GM12865 (cell line): ENCODE data around the gene PRRT1B.
A peak's percentile ranks its signal among the peaks of the same experiment; 100 is the strongest.

ENCODE experiments used
- DNase-seq: peaks from one replicate; pipeline ENCODE4 v3.0.0; 2010; ENCODE audit warnings: low read depth
- H3K4me3 ChIP-seq: 2 replicates; pipeline ENCODE4 v1.5.1; 2011; ENCODE audit warnings: mild to moderate bottlenecking, low read depth, low read length, control low read depth
- CTCF ChIP-seq: IDR thresholded peaks from 2 replicates; pipeline ENCODE4 v1.5.1; 2011; ENCODE audit warnings: low read length, control low read depth, low read depth, inconsistent platforms; ENCODE audit not compliant: insufficient read depth; ENCODE audit errors: missing control alignments

PRRT1B gene

GRCh38 chr9:131528886-131529505, 16.3 kb upstream of the PRRT1B start:
- DNase-seq, result no peak
- no peak for TF ChIP-seq CTCF
- no peak overlapping the region for H3K4me3 ChIP-seq

GRCh38 chr9:131529597-131530545, 15.5 kb upstream of the PRRT1B start:
- H3K4me3 ChIP-seq, result peak overlapping the region; percentile 86
- no peak for DNase-seq
- TF ChIP-seq CTCF, result no peak

GRCh38 chr9:131530546-131530919, 14.8 kb upstream of the PRRT1B start:
- DNase-seq, result peak; percentile 27
- TF ChIP-seq CTCF, result peak; percentile 15
- peak overlapping the region; percentile 86 for H3K4me3 ChIP-seq

- TF ChIP-seq CTCF, result no peak
- DNase-seq, result peak; percentile 88
- H3K4me3 ChIP-seq, result peak within 1 kb of the TSS; percentile 86
Measured at GRCh38 chr9:131530920-131531832, 14.1 kb upstream of the PRRT1B start, which contains the start of gene UCK1. TSS of gene UCK1 (minus strand) at chr9:131531263. CDS start at chr9:131531174, 89 bp downstream.

GRCh38 chr9:131534721-131535237, 10.5 kb upstream of the PRRT1B start:
- H3K4me3 ChIP-seq, result no peak overlapping the region
- DNase-seq, result no peak
- TF ChIP-seq CTCF, result no peak

- no peak overlapping the region for H3K4me3 ChIP-seq
- no peak for TF ChIP-seq CTCF
- no peak for DNase-seq
Measured at GRCh38 chr9:131537946-131538345, 7.4 kb upstream of the PRRT1B start.
